HG03565 (cell line): ENCODE measurements around the gene CDH22.

ENCODE experiments used
- ATAC-seq: cut with Tn5 transposase; IDR thresholded peaks from one replicate; pipeline ENCODE4 v1.9.1; 2021; ENCODE audit warnings: mild to moderate bottlenecking, moderate library complexity; ENCODE audit not compliant: unreplicated experiment

The CDH22 gene

GRCh38 chr20:46302106-46302505 lies 6.2 kb downstream of the CDH22 start:
- ATAC-seq, result no peak

GRCh38 chr20:46300281-46300680 lies 8.0 kb downstream of the CDH22 start:
- no peak for ATAC-seq

DNA sequence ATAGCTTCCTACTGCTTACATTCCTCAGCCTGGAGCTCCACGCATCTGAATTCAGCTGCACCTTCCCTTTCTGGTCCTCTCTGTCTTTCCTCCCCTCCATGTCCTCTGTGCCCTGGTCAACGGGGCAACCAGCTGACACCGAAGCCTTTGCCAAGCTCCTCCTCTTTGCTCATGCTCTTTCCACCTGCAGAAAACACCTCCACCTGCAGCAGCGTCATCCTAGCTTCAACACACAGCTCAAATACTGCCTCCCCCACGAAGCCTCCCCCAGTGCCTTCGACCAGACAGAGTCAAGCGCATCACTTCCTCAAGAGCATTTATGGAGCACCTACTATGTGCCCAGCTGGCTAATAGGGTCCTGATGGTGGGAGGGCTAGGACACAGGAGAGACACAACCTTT lies 9.2 kb downstream of the CDH22 start:
- ATAC-seq, result no peak

GRCh38 chr20:46298374-46298773 lies 9.9 kb downstream of the CDH22 start:
- no peak for ATAC-seq

DNA sequence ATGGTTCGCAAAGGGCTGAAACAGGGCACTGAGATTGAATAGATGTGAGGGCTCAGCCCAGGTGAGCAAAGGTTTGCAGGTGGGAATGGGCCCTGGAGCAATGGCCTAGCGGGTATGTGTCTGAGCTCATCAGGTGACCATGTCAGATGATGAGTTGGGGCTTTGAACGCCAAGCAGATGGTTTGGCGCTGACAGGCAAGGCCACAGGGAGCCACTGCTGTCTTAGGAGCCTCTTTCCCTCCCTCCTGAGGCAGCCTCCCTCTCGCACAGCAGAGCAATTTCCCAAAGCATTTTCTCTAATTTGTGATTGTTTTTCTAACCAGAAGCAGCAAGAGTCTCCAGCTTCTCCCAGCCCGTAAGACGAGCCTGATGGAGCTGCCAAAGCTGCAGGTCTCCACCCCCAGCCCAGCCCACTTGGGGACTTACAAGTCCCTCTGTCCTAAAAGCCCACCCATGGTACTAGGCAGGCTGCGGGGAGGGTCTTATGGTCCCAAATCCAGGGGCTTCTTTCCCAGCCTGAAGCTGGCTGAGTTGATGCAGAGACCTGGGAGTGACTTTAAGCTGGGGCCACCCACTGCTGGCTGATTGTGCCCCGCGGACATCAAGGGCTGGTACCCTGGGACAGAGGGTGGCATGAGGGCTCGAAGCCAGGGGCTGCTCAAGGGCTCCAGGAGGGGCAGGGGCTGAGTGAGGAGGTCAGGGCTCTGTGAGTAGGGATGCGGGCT lies 11.6 kb downstream of the CDH22 start:
- ATAC-seq, result no peak

GRCh38 chr20:46293084-46293483 lies 15.2 kb downstream of the CDH22 start:
- ATAC-seq, result no peak

DNA sequence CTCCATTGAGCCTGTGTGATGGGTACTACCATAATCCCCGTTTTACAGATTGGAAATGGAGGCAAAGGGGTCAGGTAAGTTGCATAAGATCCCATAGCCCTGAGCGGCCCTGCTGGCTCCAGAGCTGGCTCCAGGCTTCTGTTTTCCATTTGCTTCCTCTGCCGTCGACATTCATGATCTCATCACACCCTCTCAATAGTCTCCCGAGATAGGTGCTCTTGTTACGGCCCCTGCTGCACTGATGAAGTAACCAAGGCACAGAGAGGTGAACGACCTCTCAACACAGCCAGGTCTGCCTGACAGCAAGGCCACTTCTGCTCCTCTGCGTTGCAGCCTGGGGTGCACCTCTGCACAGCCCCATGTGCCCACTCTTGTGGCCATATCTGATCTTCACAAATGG lies 16.9 kb downstream of the CDH22 start:
- no peak for ATAC-seq

- no peak for ATAC-seq
Observed at GRCh38 chr20:46289432-46289831, 18.9 kb downstream of the CDH22 start.

GRCh38 chr20:46286977-46287376 lies 21.3 kb downstream of the CDH22 start:
- ATAC-seq, result no peak

DNA sequence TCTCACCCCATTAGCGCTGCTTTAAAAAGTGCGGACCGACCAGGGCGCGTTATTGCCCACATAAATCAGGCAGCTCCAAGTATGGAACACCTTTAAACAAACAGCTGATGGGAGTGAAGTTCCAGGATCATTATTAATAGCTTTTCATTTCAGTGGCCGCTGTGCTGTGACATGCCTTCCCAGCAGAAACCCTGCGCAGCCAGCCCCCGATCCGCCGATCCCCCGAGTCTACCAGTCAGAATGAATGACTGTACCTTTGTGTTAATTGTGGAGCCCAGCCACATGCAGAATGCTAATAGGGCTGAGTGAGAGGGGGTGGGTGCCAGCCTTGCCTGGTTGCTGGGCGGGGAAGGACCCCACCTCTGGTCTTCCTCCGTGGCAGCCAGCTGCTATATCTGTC lies 21.9 kb downstream of the CDH22 start:
- ATAC-seq, result no peak

DNA sequence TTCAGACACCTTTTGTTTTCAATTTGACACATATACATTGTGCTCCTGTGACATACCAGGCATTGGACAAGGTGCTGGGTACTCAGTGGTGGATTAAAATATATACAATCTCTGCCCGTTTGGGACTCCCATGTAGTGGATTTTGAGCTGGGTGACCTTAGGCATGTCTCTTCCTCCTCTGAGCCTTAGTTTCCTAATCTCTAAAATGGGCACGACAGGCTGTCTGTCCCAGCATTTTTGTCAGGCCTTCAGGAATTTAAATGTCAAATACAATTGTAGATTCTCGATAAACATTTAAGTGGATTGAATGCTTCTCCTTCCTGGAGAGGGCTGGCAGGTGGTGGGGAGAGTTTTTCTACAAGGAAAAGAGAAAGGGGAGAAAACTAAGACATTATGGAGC lies 22.6 kb downstream of the CDH22 start:
- ATAC-seq, result no peak

DNA sequence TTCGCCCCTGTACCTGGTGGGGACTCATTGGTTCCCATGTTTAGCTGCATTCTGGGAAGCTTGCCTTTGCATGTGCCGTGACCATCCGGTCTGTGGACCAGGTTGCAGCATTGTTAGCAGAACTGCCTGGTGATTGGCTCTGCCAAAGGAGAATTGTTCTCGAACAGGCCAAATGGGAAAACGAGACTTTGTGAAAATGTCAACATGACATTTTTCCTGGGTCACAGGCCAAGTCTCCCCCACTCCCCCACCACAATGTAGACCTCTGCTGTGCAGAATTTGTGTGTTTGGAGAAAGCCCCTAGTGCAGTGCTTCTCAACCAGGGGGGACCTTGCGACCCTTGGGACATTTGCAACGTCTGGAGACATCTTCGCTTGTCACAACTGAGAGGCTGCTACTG lies 23.2 kb downstream of the CDH22 start:
- ATAC-seq, result no peak

- ATAC-seq, result no peak
Observed at GRCh38 chr20:46284040-46284427, 24.3 kb downstream of the CDH22 start.

- no peak for ATAC-seq
Observed at GRCh38 chr20:46283426-46284039, 24.8 kb downstream of the CDH22 start.

DNA sequence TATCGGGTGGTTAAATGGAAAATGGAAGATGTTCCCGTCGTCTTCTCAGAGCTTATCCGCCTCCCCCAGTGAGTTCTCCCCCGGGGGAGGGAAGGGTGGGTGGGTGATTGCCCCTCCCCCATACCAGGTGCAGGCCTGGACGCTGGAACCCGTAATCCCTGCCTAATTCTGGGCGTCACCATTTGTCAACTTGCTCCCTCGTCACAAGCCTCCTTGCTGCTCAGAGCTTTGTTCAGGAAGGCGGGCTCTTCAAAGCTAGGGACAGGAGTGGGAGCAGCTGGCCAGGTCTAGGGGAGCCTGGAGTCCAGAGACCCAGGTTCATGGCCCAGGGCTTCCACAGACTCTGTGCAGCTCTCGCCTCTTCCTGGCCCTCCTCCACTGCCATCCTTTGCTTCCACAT lies 25.6 kb downstream of the CDH22 start:
- no peak for ATAC-seq

GRCh38 chr20:46279103-46279502 lies 29.2 kb downstream of the CDH22 start:
- no peak for ATAC-seq

- ATAC-seq, result no peak
Observed at GRCh38 chr20:46277602-46278001, 30.7 kb downstream of the CDH22 start.

GRCh38 chr20:46276531-46276930 lies 31.8 kb downstream of the CDH22 start:
- no peak for ATAC-seq

GRCh38 chr20:46275091-46275490 lies 33.2 kb downstream of the CDH22 start:
- ATAC-seq, result no peak

- no peak for ATAC-seq
Observed at GRCh38 chr20:46273717-46274116, 34.6 kb downstream of the CDH22 start.

GRCh38 chr20:46272389-46273047 lies 35.8 kb downstream of the CDH22 start:
- ATAC-seq, result no peak

GRCh38 chr20:46270977-46271744 lies 37.1 kb downstream of the CDH22 start:
- no peak for ATAC-seq
